HG03457 (cell line): Measurements from ENCODE around the gene ADARB1.
"Not testable (repeated sequence)": the region's sequence is repeated elsewhere in the genome, so short reads cannot be mapped to it uniquely, and the experiment has no call there.

Source experiments
- ATAC-seq: cut with Tn5 transposase; IDR thresholded peaks from one replicate; pipeline ENCODE4 v1.9.1; 2021; ENCODE audit warnings: moderate number of reproducible peaks; ENCODE audit not compliant: unreplicated experiment

The ADARB1 gene

DNA sequence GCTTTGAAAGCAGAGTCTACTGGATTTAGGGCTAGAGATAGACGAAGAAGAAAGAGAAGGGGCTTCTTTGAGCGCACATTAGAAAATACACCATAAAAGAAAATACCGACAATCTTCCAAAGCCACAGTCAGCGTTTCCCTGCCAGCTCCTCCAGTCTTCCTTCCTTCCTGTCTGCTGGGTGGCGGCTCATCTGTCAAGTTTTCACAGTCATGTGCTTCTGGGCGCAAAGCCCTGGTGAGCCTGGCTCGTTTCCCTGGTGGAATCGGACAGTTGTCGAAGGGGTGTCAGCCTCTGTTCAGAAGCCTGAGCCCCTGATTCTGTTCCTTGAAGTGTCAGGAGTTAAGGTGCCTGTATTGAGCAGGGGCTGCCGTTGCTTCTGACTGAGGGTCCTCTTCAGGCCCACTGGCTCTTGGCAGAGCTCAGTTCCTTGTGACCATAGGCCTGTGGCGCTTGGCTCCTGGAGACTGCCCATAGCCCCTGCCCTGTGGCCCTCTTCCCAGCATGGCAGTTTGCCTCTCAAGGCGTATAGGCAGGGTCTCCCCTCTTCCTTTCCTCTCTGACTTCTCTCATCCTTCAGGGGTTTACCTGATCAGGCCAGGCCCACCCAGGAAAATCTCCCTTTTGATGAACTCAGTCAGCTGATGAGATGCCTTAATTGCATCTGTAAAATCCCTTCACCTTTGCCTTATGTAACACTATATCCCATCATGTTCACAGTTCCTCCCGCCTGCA is 58.6 kb downstream of the ADARB1 start:
- ATAC-seq = no peak

DNA sequence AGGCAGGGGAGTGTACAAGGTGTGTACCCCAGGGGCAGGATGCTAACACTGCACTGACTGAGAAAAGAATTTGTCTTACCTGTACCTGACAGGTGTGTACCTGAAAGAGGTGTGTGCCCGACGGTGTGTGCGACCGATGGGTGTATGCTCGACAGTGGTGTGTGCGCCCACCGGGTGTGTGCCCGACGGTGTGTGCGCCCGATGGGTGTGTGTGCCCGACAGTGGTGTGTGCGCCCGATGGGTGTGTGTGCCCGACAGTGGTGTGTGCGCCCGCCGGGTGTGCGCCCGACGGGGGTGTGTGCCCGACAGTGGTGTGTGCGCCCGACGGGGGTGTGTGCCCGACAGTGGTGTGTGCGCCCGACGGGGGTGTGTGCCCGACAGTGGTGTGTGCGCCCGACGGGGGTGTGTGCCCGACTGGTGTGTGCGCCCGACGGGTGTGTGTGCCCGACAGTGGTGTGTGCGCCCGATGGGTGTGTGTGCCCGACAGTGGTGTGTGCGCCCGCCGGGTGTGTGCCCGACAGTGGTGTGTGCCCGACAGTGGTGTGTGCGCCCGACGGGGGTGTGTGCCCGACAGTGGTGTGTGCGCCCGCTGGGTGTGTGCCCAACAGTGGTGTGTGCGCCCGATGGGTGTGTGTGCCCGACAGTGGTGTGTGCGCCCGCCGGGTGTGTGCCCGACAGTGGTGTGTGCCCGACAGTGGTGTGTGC is 59.3 kb downstream of the ADARB1 start:
- not testable (repeated sequence) for ATAC-seq

GRCh38 chr21:45134279-45135076 is 60.1 kb downstream of the ADARB1 start:
- no peak for ATAC-seq

DNA sequence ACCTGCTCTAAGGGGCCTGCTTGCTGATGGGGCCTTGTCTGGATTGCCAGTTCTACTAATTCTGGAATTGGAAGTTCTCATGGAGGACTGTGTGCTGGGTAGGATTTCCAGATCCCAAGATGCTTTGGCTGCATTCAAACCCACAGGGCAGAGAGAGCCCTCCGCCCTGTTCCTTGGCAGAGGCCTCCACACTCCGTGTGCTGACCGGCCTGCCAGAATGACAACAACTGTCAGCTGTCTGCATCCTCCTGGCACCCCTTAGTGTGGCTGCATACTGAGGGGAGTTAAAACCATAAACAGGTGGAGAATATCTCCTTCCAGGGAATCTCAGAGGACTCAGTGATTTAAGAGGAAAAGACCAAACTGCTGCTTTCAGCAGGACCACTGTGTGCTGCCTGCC is 60.7 kb downstream of the ADARB1 start:
- no peak for ATAC-seq

GRCh38 chr21:45135868-45136267 is 61.5 kb downstream of the ADARB1 start:
- no peak for ATAC-seq

GRCh38 chr21:45136500-45136899 is 62.1 kb downstream of the ADARB1 start:
- no peak for ATAC-seq

GRCh38 chr21:45136927-45137611 is 62.7 kb downstream of the ADARB1 start:
- ATAC-seq = no peak

- no peak for ATAC-seq
Measured at GRCh38 chr21:45137612-45137937, 63.2 kb downstream of the ADARB1 start.

- ATAC-seq = no peak
Measured at GRCh38 chr21:45138199-45139002, 64.0 kb downstream of the ADARB1 start.

DNA sequence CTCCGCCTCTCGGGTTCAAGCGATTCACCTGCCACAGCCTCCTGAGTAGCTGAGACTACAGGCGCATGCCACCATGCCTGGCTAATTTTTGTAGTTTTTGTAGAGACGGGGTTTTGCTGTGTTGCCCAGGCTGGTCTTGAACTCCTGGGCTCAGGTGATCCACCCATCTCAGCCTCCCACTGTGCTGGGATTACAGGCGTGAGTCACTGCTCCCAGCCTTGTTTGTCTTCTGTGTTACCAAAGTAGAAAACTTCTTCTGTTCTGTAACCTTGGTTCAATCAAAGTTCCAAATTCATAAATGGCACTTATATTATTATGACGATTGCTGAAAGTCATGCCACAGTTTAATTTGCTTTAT is 64.6 kb downstream of the ADARB1 start:
- ATAC-seq = not testable (repeated sequence)

- ATAC-seq = no peak
Measured at GRCh38 chr21:45139473-45139872, 65.1 kb downstream of the ADARB1 start.

DNA sequence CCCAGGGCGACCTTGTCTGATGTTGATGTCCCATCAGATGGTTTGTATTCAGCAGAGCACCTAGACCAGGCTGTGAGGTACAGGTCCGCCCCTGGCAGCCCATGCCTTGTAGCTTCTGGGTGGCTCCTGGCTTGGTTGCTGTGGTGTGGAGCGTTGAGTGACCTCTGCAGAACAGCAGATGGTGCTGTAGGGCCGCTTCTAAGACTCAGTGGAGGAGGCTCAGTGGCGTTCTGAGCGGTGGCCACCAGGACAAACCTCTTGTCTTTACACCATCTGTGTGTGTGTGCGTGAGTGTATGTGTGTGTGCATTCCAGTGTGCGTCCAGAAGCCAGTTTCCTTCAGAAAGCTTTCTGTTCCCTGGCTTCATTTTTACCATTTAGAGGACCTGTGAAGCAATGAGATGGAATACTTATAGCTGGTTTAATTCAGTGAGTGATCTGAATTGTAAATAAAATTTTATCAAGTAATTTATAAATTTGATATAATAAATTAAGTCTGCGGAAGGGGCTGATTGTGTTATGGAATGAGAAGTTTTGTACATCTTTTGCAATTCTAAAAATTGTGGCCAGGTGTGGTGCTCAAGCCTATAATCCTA is 66.1 kb downstream of the ADARB1 start:
- ATAC-seq = no peak

DNA sequence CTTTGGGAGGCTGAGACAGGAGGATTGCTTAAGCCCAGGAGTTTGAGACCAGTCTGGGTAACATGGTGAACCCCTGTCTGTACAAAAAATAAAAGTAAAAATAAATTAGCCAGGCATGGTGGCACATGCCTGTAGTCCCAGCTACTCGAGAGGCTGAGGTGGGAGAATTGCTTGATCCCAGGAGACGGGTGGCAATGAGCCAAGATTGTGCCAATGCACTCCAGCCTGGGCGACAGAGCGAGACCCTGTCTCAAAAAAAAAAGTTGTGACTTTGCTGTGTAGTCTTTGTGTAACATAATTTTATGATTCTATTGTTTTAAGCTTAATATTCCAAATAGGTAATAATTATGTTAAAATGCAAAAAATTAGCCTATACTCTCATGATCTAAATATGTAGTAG is 66.6 kb downstream of the ADARB1 start:
- not testable (repeated sequence) for ATAC-seq

- ATAC-seq = no peak
Measured at GRCh38 chr21:45141507-45141906, 67.1 kb downstream of the ADARB1 start.

- ATAC-seq = no peak
Measured at GRCh38 chr21:45142469-45143308, 68.3 kb downstream of the ADARB1 start.

GRCh38 chr21:45143855-45144254 is 69.5 kb downstream of the ADARB1 start:
- no peak for ATAC-seq

GRCh38 chr21:45145146-45145545 is 70.8 kb downstream of the ADARB1 start:
- no peak for ATAC-seq

DNA sequence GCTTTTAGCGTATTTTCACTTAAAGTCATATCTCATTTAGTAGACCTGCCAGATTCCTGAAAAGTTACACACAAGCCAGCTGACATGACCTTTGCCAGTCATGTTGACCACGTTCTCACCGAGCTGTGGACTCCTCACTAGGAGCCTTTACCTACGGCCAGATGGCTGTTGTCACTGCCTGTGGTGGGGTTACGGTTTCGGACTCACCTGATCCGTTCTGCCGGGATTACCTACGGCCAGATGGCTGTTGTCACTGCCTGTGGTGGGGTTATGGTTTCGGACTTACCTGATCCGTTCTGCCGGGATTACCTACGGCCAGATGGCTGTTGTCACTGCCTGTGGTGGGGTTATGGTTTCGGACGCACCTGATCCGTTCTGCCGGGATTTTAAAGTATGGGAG is 71.5 kb downstream of the ADARB1 start:
- not testable (repeated sequence) for ATAC-seq

GRCh38 chr21:45146306-45146705 is 71.9 kb downstream of the ADARB1 start:
- ATAC-seq = no peak
